ENCODE data around the gene TUBB4A.

DNA sequence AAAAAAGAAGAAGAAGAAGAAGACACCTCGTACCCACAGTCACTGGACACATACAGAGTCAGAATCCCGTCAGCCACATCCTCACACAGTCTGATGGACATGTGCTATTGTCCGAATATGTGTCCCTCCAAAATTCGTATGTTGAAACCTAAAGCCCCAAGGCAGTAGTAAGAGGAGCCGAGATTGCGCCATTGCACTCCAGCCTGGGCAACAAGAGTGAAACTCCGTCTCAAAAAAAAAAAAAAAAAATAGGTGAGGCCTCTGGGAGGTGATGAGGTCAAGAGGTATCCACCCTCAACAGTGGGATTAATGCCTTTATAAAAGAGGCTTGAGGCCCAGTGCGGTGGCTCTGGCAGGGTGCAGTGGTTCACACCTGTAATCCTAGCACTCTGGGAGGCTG, 17.9 kb downstream of the TUBB4A start:
- TF ChIP-seq, protein P1, sequence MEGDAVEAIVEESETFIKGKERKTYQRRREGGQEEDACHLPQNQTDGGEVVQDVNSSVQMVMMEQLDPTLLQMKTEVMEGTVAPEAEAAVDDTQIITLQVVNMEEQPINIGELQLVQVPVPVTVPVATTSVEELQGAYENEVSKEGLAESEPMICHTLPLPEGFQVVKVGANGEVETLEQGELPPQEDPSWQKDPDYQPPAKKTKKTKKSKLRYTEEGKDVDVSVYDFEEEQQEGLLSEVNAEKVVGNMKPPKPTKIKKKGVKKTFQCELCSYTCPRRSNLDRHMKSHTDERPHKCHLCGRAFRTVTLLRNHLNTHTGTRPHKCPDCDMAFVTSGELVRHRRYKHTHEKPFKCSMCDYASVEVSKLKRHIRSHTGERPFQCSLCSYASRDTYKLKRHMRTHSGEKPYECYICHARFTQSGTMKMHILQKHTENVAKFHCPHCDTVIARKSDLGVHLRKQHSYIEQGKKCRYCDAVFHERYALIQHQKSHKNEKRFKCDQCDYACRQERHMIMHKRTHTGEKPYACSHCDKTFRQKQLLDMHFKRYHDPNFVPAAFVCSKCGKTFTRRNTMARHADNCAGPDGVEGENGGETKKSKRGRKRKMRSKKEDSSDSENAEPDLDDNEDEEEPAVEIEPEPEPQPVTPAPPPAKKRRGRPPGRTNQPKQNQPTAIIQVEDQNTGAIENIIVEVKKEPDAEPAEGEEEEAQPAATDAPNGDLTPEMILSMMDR (IDR thresholded peaks at IDR 0.05), result no peak
- TF ChIP-seq POLR2AphosphoS5 (IDR thresholded peaks at IDR 0.05) (no peak), POLR2A (IDR thresholded peaks at IDR 0.05) (no peak)
